ENCODE data around the gene SUGT1. TPM values are rescaled to one million over a fixed set of nuclear protein-coding genes. Genes with fewer than 3 reads are reported as not detected.

The SUGT1 gene
- total and polyA plus RNA-seq, 2 experiments from 2014 or later, result 61.3 to 172 TPM

GRCh38 chr13:52644108-52644507 is 8.5 kb upstream of the SUGT1 start (continued):
- TF ChIP-seq, protein P1, sequence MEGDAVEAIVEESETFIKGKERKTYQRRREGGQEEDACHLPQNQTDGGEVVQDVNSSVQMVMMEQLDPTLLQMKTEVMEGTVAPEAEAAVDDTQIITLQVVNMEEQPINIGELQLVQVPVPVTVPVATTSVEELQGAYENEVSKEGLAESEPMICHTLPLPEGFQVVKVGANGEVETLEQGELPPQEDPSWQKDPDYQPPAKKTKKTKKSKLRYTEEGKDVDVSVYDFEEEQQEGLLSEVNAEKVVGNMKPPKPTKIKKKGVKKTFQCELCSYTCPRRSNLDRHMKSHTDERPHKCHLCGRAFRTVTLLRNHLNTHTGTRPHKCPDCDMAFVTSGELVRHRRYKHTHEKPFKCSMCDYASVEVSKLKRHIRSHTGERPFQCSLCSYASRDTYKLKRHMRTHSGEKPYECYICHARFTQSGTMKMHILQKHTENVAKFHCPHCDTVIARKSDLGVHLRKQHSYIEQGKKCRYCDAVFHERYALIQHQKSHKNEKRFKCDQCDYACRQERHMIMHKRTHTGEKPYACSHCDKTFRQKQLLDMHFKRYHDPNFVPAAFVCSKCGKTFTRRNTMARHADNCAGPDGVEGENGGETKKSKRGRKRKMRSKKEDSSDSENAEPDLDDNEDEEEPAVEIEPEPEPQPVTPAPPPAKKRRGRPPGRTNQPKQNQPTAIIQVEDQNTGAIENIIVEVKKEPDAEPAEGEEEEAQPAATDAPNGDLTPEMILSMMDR (conservative IDR thresholded peaks at IDR 0.05; ENCODE audit: low read depth in 2 of 2), result no peak
- TF ChIP-seq CREB1 (CRISPR knock-in tag; IDR thresholded peaks at IDR 0.05; ENCODE audit: low read depth), result no peak
- TF ChIP-seq JUNB (IDR thresholded peaks at IDR 0.05; ENCODE audit: unreplicated experiment), result no peak
- TF ChIP-seq NANOG (IDR thresholded peaks at IDR 0.05; ENCODE audit: borderline replicate concordance), result no peak

DNA sequence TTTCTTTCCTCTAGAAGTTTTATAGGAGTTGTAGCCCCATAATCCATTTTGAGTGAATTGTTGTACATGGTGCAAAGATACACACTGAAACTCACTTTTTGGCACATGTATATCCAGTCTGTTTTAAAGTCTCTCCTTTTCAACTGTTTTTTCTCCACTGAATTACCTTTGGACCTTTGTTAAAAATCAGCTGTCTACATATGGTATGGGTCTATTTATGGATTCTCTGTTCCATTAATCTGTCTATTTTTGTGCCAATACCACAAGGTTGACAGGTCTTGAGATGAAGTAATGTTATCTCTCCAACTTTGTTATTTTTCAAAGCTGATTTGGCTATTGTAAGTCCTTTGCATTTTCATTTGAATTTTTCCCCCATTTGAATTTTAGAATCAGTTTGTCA is 5.7 kb upstream of the SUGT1 start:
- H3K36me3 ChIP-seq (ENCODE audit: insufficient read depth), result no peaks in the 10 kb centered on the region
- H3K9me2 ChIP-seq (ENCODE audit: insufficient read depth), result 0 out of 2 replicates have a peak, but pooled peaks cover 2% of the 10 kb centered on the region
- ATAC-seq (no peak), DNase-seq (ENCODE audit: low spot score) (no peak)
- peaks cover 5% of the 10 kb centered on the region; the same call in 1 of the 2 replicates for H3K4me1 ChIP-seq (ENCODE audit: insufficient read depth)
- no peaks in the 10 kb centered on the region for H3K27me3 ChIP-seq (ENCODE audit: insufficient read depth)
- Mint-ChIP-seq H3K9me3 (no peaks in the 10 kb centered on the region), H3K27me3 (ENCODE audit: insufficient read depth, low read depth, poor library complexity) (no peaks in the 10 kb centered on the region), H3K36me3 (ENCODE audit: low read depth) (peaks cover 26% of the 10 kb centered on the region), H3K4me1 (peaks cover 3% of the 10 kb centered on the region; the same call in 1 of the 3 replicates), H3K4me3 (no peak overlapping the region), H3K27ac (no peak overlapping the region)
- no peak overlapping the region for H3K4me3 ChIP-seq
- peaks cover 20% of the 10 kb centered on the region for H3K79me2 ChIP-seq (replicated peaks; ENCODE audit: insufficient read depth)
- no peak overlapping the region for H3K4me2 ChIP-seq
- H3K27ac ChIP-seq (ENCODE audit: low read depth), result no peak overlapping the region
- no peak overlapping the region for H2AFZ ChIP-seq
- no peaks in the 10 kb centered on the region for H3F3A ChIP-seq (replicated peaks; ENCODE audit: low read depth)
- H4K20me1 ChIP-seq (replicated peaks; ENCODE audit: insufficient read depth), result no peaks in the 10 kb centered on the region
- TF ChIP-seq, protein P2, sequence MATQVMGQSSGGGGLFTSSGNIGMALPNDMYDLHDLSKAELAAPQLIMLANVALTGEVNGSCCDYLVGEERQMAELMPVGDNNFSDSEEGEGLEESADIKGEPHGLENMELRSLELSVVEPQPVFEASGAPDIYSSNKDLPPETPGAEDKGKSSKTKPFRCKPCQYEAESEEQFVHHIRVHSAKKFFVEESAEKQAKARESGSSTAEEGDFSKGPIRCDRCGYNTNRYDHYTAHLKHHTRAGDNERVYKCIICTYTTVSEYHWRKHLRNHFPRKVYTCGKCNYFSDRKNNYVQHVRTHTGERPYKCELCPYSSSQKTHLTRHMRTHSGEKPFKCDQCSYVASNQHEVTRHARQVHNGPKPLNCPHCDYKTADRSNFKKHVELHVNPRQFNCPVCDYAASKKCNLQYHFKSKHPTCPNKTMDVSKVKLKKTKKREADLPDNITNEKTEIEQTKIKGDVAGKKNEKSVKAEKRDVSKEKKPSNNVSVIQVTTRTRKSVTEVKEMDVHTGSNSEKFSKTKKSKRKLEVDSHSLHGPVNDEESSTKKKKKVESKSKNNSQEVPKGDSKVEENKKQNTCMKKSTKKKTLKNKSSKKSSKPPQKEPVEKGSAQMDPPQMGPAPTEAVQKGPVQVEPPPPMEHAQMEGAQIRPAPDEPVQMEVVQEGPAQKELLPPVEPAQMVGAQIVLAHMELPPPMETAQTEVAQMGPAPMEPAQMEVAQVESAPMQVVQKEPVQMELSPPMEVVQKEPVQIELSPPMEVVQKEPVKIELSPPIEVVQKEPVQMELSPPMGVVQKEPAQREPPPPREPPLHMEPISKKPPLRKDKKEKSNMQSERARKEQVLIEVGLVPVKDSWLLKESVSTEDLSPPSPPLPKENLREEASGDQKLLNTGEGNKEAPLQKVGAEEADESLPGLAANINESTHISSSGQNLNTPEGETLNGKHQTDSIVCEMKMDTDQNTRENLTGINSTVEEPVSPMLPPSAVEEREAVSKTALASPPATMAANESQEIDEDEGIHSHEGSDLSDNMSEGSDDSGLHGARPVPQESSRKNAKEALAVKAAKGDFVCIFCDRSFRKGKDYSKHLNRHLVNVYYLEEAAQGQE (IDR thresholded peaks at IDR 0.05; ENCODE audit: unreplicated experiment), result no peak
- no peak for TF ChIP-seq EZH2phosphoT487 (IDR thresholded peaks at IDR 0.05; ENCODE audit: unreplicated experiment)
- TF ChIP-seq, protein P3, sequence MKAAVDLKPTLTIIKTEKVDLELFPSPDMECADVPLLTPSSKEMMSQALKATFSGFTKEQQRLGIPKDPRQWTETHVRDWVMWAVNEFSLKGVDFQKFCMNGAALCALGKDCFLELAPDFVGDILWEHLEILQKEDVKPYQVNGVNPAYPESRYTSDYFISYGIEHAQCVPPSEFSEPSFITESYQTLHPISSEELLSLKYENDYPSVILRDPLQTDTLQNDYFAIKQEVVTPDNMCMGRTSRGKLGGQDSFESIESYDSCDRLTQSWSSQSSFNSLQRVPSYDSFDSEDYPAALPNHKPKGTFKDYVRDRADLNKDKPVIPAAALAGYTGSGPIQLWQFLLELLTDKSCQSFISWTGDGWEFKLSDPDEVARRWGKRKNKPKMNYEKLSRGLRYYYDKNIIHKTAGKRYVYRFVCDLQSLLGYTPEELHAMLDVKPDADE (IDR thresholded peaks at IDR 0.05), result no peak
- no peak for TF ChIP-seq ZNF331 (CRISPR knock-in tag; IDR thresholded peaks at IDR 0.05; ENCODE audit: low read depth)
- TF ChIP-seq, protein P1 (conservative IDR thresholded peaks at IDR 0.05; ENCODE audit: low read depth in 2 of 2), result no peak
- no peak for TF ChIP-seq STAT1 (IDR thresholded peaks at IDR 0.05; ENCODE audit: unreplicated experiment)
- TF ChIP-seq, protein P4, sequence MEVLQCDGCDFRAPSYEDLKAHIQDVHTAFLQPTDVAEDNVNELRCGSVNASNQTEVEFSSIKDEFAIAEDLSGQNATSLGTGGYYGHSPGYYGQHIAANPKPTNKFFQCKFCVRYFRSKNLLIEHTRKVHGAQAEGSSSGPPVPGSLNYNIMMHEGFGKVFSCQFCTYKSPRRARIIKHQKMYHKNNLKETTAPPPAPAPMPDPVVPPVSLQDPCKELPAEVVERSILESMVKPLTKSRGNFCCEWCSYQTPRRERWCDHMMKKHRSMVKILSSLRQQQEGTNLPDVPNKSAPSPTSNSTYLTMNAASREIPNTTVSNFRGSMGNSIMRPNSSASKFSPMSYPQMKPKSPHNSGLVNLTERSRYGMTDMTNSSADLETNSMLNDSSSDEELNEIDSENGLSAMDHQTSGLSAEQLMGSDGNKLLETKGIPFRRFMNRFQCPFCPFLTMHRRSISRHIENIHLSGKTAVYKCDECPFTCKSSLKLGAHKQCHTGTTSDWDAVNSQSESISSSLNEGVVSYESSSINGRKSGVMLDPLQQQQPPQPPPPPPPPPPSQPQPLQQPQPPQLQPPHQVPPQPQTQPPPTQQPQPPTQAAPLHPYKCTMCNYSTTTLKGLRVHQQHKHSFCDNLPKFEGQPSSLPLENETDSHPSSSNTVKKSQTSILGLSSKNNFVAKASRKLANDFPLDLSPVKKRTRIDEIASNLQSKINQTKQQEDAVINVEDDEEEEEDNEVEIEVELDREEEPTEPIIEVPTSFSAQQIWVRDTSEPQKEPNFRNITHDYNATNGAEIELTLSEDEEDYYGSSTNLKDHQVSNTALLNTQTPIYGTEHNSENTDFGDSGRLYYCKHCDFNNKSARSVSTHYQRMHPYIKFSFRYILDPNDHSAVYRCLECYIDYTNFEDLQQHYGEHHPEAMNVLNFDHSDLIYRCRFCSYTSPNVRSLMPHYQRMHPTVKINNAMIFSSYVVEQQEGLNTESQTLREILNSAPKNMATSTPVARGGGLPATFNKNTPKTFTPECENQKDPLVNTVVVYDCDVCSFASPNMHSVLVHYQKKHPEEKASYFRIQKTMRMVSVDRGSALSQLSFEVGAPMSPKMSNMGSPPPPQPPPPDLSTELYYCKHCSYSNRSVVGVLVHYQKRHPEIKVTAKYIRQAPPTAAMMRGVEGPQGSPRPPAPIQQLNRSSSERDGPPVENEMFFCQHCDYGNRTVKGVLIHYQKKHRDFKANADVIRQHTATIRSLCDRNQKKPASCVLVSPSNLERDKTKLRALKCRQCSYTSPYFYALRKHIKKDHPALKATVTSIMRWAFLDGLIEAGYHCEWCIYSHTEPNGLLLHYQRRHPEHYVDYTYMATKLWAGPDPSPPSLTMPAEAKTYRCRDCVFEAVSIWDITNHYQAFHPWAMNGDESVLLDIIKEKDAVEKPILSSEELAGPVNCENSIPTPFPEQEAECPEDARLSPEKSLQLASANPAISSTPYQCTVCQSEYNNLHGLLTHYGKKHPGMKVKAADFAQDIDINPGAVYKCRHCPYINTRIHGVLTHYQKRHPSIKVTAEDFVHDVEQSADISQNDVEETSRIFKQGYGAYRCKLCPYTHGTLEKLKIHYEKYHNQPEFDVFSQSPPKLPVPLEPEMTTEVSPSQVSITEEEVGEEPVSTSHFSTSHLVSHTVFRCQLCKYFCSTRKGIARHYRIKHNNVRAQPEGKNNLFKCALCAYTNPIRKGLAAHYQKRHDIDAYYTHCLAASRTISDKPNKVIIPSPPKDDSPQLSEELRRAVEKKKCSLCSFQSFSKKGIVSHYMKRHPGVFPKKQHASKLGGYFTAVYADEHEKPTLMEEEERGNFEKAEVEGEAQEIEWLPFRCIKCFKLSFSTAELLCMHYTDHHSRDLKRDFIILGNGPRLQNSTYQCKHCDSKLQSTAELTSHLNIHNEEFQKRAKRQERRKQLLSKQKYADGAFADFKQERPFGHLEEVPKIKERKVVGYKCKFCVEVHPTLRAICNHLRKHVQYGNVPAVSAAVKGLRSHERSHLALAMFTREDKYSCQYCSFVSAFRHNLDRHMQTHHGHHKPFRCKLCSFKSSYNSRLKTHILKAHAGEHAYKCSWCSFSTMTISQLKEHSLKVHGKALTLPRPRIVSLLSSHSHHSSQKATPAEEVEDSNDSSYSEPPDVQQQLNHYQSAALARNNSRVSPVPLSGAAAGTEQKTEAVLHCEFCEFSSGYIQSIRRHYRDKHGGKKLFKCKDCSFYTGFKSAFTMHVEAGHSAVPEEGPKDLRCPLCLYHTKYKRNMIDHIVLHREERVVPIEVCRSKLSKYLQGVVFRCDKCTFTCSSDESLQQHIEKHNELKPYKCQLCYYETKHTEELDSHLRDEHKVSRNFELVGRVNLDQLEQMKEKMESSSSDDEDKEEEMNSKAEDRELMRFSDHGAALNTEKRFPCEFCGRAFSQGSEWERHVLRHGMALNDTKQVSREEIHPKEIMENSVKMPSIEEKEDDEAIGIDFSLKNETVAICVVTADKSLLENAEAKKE (CRISPR knock-in tag; IDR thresholded peaks at IDR 0.05), result no peak

Measured in GM23338 (cell line).